ENCODE results near the gene VPS39. TPM values are rescaled to one million over a fixed set of nuclear protein-coding genes. Genes with fewer than 3 reads are reported as not detected.

The VPS39 gene
- total RNA-seq, 1 donor from 2014 or later, result 22.6 TPM

DNA sequence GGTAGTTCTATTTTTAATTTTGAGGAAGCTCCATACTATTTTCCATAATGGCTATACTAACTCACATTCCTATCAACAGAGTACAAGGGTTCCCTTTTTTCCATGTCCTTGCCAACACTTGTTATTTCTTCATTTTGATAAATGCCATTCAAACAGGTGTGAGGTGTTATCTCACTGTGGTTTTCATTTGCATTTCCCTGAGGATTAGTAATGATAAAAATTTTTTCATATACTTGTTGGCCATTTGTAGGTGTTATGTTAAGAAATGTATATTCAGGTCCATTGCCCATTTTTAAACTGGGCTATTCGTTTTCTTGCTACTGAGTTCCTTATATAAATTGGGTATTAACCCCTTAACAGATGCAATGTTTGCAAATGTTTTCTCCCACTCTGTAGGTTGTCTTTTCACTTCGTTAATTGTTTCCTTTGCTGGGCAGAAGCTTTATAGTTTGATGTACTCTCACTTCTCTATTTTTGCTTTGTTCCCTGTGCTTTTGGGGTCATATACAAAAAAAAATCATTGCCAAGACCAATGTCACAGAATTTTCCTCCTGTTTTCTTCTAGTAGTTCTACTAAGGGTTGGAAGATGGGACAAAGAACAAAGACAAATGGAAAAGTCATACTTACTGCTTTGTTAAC lies 11.0 kb upstream of the VPS39 start:
- TF ChIP-seq, protein P1, sequence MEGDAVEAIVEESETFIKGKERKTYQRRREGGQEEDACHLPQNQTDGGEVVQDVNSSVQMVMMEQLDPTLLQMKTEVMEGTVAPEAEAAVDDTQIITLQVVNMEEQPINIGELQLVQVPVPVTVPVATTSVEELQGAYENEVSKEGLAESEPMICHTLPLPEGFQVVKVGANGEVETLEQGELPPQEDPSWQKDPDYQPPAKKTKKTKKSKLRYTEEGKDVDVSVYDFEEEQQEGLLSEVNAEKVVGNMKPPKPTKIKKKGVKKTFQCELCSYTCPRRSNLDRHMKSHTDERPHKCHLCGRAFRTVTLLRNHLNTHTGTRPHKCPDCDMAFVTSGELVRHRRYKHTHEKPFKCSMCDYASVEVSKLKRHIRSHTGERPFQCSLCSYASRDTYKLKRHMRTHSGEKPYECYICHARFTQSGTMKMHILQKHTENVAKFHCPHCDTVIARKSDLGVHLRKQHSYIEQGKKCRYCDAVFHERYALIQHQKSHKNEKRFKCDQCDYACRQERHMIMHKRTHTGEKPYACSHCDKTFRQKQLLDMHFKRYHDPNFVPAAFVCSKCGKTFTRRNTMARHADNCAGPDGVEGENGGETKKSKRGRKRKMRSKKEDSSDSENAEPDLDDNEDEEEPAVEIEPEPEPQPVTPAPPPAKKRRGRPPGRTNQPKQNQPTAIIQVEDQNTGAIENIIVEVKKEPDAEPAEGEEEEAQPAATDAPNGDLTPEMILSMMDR (IDR thresholded peaks at IDR 0.05; ENCODE audit: insufficient read depth, low read length, severe bottlenecking), result no peak
- FAIRE-seq, result no peak
- no peak for DNase-seq (ENCODE audit: low read depth)
- no peaks in the 10 kb centered on the region for H3K27me3 ChIP-seq (ENCODE audit: control insufficient read depth, insufficient read depth, low read length)
- H3K4me3 ChIP-seq (ENCODE audit: low read depth, low read length), result no peak overlapping the region
- peaks cover 3% of the 10 kb centered on the region for H3K36me3 ChIP-seq (ENCODE audit: control insufficient read depth, insufficient read depth, low read length)

DNA sequence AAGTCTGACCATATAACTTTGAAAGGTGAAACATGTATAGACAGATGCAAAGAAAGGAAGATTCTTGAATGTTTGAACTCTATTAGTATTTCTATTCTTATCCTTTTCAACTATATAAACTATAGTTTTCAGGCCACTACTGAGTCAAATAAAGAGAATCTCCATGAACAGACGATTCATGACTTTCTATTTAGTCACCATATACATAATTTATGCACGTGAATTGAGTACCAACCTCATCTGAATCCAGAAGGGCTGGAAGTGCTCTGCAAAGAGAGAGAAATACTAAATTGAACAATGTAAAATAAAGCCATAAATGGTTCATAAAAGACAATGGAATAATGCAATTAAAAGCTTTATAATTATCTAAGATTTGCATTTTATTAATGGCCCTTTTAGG lies 9.5 kb upstream of the VPS39 start:
- TF ChIP-seq, protein P1 (IDR thresholded peaks at IDR 0.05; ENCODE audit: insufficient read depth, low read length, severe bottlenecking), result no peak
- DNase-seq (ENCODE audit: low read depth) (no peak), FAIRE-seq (no peak)
- Histone ChIP-seq H3K27me3 (ENCODE audit: control insufficient read depth, insufficient read depth, low read length) (no peaks in the 10 kb centered on the region), H3K36me3 (ENCODE audit: control insufficient read depth, insufficient read depth, low read length) (peaks cover 9% of the 10 kb centered on the region), H3K4me3 (ENCODE audit: low read depth, low read length) (no peak overlapping the region)

DNA sequence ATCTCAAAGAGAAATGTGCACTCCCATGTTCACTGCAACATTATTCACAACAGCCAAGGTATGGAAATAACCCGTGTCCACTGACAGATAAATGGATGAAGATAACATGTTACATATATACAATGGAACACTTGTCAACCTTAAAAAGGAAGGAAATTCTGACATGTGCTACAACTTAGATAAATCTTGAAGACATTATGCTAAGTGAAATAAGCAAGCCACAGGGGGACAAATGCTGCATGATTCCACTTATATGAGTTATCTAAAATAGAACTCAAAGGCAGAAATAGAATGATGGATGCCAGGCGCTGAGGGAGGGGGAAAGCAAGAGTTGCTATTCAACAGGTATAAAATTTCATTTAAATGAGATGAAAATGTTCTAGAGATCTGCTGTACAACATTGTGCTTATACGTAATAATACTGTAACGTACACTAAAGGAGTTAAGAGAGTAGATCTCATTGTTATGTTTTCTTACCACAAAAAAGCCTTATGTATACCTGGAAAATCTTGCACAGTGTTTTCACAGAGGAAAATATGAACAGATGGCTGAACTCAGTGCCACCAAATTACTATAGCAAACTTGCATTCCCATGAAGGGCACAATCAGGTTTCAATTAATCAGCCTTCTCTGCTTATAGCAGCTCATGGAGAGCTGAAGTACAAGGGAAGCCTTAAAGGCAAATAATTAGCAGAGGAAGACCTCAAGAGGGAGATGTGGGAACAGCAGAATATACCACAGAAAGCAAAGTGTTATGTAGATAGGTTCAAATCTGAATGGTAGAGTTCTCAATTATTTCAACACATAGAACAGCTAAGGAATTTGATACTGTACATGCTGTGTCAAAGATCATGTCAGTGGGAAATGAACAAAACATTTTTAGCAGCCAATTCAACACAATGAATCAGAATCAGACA lies 8.1 kb upstream of the VPS39 start:
- Histone ChIP-seq H3K4me3 (ENCODE audit: low read depth, low read length) (no peak overlapping the region), H3K27me3 (ENCODE audit: control insufficient read depth, insufficient read depth, low read length) (no peaks in the 10 kb centered on the region), H3K36me3 (ENCODE audit: control insufficient read depth, insufficient read depth, low read length) (peaks cover 12% of the 10 kb centered on the region)
- FAIRE-seq, result no peak
- TF ChIP-seq, protein P1 (IDR thresholded peaks at IDR 0.05; ENCODE audit: insufficient read depth, low read length, severe bottlenecking), result no peak
- no peak for DNase-seq (ENCODE audit: low read depth)

DNA sequence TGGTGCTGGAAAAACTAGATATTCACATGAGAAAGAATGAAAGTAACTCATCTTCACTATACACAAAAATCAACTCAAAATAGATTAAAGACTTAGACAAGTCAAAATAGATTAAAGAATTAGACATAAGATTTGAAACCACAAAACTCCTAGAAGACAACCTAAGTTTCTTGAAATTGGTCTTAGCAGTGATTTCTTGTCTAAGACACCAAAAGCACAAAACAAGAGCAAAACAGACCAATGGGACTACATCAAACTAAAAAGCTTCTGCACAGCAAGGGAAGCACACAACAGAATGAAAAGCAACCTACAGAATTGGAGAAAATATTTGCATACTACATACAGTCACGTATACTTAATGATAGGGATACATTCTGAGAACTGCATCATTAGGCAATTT lies 6.5 kb upstream of the VPS39 start:
- TF ChIP-seq, protein P1 (IDR thresholded peaks at IDR 0.05; ENCODE audit: insufficient read depth, low read length, severe bottlenecking), result no peak
- H3K27me3 ChIP-seq (ENCODE audit: control insufficient read depth, insufficient read depth, low read length), result no peaks in the 10 kb centered on the region
- DNase-seq (ENCODE audit: low read depth), result no peak
- H3K36me3 ChIP-seq (ENCODE audit: control insufficient read depth, insufficient read depth, low read length), result peaks cover 14% of the 10 kb centered on the region
- no peak for FAIRE-seq
- no peak overlapping the region for H3K4me3 ChIP-seq (ENCODE audit: low read depth, low read length)

DNA sequence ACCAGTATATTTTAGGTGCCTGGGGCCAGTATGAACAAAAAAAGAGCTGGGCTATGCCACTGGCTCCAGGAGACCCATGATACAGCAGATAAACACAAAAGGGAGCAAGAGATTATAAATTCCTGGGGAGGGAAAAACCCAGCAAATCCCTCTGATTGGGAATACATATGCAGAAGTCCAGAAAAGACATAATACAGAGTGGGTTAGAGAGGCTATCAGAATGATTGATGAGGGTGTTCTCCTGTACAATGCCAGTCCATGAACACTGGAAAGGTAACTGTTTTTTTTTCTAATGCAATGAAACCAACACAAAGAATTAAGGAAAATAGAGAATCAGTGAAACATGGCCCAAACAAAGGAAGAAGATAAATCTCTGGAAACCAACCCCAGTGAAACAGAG lies 5.4 kb upstream of the VPS39 start:
- Histone ChIP-seq H3K36me3 (ENCODE audit: control insufficient read depth, insufficient read depth, low read length) (peaks cover 13% of the 10 kb centered on the region), H3K4me3 (ENCODE audit: low read depth, low read length) (no peak overlapping the region), H3K27me3 (ENCODE audit: control insufficient read depth, insufficient read depth, low read length) (no peaks in the 10 kb centered on the region)
- TF ChIP-seq, protein P1 (IDR thresholded peaks at IDR 0.05; ENCODE audit: insufficient read depth, low read length, severe bottlenecking), result no peak
- DNase-seq (ENCODE audit: low read depth), result no peak
- no peak for FAIRE-seq
